ENCODE results near the gene VEPH1.

The VEPH1 gene

DNA sequence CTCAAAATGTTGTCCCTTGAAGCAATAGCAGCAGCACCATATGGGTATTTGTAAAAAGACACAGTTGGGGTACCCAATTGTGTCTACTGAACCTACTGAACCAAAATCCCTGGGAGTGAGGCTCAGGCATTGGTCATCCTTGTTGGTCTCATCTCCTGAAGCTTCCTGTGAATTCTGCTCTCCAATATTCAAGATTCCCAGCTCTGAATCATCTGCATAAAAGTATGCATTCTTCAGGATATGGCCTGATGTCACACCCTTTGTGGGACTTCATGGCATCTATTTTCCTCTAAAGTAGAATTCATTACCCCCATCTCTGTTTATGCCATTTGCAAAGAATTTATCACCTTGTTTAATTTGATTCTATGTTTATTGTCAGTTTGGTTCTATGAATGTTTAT lies 79.9 kb downstream of the VEPH1 start:
- no peak for DNase-seq

- no peak for DNase-seq
These were observed 82.5 kb downstream of the VEPH1 start for GRCh38 chr3:157420606-157421130.

GRCh38 chr3:157418104-157418503 lies 85.1 kb downstream of the VEPH1 start:
- no peak for DNase-seq

DNA sequence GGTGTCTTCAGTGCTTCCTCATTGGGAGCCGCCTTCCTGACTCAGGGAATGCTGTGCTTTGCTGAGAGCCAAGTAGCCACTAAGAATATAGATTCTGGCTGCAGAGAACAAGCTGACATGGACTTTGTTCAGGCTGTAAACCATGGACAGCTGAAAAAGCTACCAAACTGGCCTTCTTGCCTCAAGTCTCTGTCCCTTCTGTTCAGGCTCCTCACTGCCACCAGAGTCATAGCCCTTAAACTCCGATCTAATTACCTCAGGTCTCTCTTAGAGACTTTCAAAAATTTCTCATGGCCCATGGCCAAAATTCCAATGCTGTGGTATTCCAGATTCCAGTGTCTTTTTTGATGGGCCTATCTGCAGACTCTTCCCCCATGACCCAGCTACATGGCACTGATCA lies 86.0 kb downstream of the VEPH1 start:
- no peak for DNase-seq

DNA sequence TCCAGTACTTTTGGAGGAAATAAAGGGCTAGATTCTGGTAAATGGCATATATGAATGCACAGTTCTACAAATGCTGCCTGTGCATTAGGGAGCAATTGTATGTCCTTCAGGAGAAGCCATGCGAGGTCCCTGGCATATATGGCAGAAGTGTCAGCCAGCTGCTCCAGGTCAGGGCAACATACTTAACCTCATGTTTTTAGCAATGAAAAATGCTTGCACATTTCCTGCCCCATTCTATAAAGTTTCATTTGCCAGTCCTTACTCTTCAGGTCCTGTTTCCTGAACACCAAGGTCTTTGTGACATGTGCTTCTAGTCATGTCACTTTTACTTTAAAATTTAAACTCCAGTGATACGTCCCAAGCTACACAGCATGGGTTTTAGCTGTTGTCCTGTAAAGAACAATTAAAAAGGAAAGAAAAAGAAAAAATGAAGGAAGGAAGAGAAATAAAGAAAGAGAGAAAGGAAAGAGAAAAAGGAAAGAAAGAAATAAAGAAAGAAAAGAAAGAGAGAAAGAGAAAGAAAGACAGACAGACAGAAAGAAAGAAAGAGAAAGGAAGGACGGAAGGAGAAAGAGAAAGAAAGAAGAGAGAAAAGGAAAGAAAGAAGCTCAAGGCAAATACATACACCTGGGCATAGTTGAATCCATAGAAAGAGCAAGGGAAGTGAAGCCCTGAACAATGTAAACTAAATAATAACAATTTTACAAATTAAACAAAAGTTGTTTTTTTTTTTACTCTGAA lies 86.7 kb downstream of the VEPH1 start:
- no peak for DNase-seq

GRCh38 chr3:157414861-157415260 lies 88.4 kb downstream of the VEPH1 start:
- no peak for DNase-seq

GRCh38 chr3:157412323-157412855 lies 90.8 kb downstream of the VEPH1 start:
- DNase-seq: no peak

GRCh38 chr3:157410945-157411344 lies 92.3 kb downstream of the VEPH1 start:
- DNase-seq: no peak

GRCh38 chr3:157409516-157409915 lies 93.7 kb downstream of the VEPH1 start:
- no peak for DNase-seq

GRCh38 chr3:157408499-157409149 lies 94.6 kb downstream of the VEPH1 start:
- DNase-seq: no peak

DNA sequence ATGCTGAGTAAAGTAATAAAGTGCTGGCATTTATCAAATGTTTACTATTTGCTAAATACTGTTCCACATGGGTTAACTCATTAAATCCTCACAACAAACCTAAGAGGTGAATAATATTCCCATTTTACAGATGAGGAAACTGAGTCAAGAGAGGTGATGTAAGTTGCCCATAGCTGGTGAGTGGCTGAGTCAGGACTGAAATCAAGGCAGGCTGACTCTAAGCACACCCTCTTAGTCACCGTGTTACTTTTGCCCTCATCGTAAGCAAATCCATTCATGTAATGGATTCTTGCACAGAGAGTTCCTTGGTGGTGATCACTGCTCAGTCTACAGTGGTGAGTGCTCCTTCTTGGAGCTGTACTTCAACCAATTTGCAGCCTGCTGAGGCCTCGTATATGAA lies 95.4 kb downstream of the VEPH1 start:
- no peak for DNase-seq

DNA sequence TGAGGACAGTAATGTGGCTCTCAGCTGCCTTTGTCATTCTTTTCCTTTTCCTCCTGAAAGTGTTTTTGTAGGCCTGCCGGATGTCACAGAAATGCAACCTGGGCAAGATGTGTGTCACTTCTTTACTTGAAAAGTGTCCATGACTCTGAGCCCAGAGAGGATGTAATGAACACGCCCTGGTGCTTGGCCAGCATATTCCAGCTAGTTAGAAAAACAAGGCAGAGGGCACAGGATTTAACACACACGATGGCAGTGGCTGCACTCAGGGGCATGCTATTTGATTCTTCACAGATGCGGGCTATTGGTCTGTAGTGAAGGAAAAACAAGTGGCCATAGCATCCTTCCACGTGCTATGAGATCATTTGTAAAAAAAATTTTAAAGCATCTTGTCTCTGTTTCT lies 96.8 kb downstream of the VEPH1 start:
- DNase-seq: no peak

- no peak for DNase-seq
These were observed 97.8 kb downstream of the VEPH1 start for GRCh38 chr3:157405457-157405856.

GRCh38 chr3:157404381-157404780 lies 98.8 kb downstream of the VEPH1 start:
- no peak for DNase-seq

DNA sequence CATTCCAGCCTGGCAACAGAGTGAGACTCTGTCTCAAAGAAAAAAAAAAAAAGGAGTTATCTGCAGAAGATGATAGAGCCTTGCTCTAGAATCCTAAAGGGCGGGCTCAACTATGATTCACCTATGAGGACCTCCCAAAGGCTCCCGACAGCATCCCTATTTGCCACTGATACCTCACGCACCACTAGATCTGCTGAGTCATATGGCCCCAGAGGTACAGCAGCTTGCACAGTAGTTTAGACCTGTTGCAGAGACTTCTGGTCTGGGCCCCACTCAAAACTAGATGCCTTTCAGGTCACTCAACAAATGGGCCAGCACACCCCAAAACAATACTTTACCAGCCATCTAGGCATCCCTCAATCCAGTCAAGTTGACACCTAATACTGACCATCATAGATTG lies 104.6 kb downstream of the VEPH1 start:
- DNase-seq: no peak

DNA sequence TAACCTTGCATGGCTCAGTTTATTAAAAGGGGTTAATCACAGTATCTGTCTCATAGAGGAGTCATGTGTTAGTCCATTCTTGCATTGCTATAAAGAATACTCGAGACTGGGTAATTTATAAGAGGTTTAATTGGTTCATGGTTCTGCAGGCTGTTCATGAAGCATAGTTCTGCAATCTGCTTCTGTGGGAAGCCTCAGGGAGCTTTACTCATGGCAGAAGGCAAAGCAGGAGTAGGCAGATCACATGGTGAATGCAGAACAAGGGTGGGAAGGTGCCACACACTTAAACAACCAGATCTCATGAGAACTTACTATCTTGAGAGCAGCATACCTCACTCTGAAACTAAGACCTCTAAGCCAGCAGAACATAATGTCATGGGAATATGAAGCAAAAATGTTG lies 108.8 kb downstream of the VEPH1 start:
- DNase-seq: no peak

- DNase-seq: no peak
These were observed 110.1 kb downstream of the VEPH1 start for GRCh38 chr3:157393113-157393512.

DNA sequence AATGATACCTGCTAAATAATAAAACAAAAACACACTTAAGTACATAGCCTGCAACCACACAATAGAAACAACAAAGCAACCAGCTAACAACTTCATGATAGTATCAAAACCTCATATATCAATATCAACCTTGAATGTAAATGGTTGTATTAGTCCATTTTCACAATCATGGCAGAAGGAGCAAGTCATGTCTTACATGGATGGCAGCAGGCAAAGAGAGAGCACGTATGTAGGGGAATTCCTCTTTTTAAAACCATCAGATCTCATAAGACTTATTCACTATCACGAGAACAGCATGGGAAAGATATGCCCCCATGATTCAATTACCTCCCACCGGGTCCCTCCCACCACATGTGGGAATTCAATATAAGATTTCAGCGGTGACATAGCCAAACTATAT lies 111.1 kb downstream of the VEPH1 start:
- DNase-seq: no peak

GRCh38 chr3:157390713-157391515 lies 112.3 kb downstream of the VEPH1 start:
- DNase-seq: no peak

GRCh38 chr3:157388976-157389375 lies 114.2 kb downstream of the VEPH1 start:
- DNase-seq: no peak

- DNase-seq: no peak
These were observed 115.3 kb downstream of the VEPH1 start for GRCh38 chr3:157387708-157388435.

DNA sequence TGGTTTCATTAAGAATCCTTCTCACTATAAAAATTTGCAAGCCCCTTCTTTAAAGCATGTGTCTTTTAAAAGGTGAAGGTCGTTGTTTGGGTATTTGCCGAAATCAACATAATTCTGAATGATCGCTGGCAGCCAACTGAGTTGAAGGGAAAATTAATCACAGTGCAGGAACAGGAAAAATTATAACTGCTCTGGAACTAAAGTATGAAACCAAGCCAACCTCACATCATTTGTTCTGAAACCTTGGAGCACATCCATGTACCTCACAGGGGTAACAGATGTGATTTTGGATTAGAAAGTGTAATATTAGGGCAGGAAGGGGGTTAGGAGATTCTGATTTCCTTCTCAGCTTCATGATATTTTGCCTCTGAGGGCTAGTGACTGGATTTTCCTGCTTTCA lies 118.7 kb downstream of the VEPH1 start:
- DNase-seq: no peak

- DNase-seq: no peak
These were observed 119.2 kb downstream of the VEPH1 start for GRCh38 chr3:157384031-157384430.

All from T-helper 1 cell (primary cell).